DMS53 treated with DMSO at 0.1 percent for 48 hours (cell line): ENCODE data around the gene PPP1R11.

Experiments
- DNase-seq: peaks from one replicate; lab custom pipeline; 2025; ENCODE audit not compliant: unreplicated experiment; lab: John Stamatoyannopoulos, UW

The PPP1R11 gene

GRCh38 chr6:30061092-30061857 lies 5.7 kb upstream of the PPP1R11 start, which contains the start of gene POLR1H:
Gene POLR1H (plus strand): TSS chr6:30061265. CDS start chr6:30061525, 260 bp downstream.
- DNase-seq, result peak; percentile 91

DNA sequence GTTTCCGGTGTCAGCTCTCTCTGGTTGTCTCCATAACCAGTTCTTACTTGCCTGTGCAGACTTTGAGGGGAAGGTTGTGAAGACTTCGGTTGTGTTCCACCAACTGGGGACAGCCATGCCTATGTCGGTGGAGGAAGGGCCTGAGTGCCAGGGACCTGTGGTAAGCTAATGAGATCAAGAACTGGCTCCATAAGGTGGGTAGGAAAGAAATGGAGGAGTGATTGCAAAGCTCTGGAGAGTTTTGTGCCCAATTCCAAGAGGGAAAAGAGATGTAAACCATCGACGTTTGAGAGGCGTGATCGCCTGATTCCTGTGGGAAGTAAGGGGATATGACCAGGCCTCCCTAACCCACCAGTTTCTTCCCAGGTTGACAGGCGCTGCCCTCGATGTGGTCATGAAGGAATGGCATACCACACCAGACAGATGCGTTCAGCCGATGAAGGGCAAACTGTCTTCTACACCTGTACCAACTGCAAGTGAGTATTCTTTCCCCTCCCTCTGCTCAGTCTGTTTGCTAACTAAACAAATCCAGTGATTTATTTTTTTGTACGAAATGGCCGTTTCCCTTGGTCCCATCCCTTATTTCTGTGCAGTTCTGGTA lies 5.0 kb upstream of the PPP1R11 start:
- DNase-seq, result no peak

DNA sequence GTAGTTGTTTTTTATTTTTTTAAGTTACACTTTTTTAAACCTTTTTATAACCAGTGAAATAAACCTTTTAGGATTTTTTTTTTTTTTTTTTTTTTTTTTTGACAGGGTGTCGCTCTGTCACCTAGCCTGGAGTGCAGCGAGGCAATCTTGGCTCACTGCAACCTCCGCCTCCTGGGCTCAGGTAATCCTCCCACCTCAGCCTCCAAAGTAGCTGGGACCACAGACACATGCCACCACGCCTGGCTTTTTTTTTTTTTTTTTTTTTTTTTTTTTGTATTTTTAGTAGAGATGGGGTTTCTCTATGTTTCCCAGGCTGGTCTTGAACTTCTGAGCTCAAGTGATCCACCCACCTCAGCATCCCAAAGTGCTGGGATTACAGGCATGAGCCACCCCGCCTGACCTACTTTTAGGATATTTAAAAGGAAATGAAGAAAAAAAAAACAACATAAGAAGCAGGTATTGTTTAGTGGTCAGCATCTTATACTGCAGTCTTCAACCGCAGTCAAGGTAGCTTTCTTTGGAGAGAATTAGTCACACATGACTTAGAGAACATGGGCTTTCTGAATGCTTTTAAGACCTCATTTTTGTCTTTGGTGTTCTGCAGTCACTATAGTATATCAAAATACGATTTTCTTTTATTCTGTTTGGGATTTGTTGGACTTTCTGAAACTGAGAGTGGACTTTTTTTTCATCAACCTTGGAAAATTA lies 4.4 kb upstream of the PPP1R11 start:
- no peak for DNase-seq

- DNase-seq, result no peak
These were observed 3.7 kb upstream of the PPP1R11 start for GRCh38 chr6:30063315-30063714.

- no peak for DNase-seq
These were observed 916 bp upstream of the PPP1R11 start for GRCh38 chr6:30066082-30066481.

DNA sequence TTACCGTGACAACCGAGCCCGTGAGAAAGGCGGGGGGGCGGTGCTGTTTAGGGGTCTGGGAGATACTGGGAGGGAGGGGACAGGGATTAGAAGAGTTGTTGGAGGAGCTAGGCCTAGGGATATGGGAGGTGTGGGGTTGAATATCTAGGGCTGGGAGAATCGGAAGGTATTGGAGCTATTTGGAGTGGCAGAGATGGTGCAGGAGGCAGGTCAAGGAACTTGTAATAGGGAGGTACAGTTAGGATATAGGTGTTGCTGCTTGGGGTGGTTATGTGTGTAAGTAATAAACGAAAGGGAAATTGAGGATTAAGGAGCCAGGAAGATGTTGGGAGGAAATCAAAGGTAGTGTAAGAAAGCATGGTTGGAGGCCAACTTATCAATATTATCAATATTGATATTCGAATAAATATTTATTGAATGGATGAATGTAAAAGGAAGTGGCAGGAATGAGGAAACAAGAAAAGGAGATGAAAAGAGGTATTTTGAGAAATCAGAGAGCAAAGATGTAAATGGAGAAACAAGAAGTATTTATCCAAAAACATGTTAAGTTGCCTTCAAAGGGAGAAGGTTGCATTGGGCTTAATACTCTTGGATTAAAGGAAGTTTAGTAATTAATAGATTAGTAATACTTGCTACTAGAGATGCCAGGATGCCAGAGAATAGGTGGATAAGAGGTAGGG lies 602 bp downstream of the PPP1R11 start:
- DNase-seq, result no peak

DNA sequence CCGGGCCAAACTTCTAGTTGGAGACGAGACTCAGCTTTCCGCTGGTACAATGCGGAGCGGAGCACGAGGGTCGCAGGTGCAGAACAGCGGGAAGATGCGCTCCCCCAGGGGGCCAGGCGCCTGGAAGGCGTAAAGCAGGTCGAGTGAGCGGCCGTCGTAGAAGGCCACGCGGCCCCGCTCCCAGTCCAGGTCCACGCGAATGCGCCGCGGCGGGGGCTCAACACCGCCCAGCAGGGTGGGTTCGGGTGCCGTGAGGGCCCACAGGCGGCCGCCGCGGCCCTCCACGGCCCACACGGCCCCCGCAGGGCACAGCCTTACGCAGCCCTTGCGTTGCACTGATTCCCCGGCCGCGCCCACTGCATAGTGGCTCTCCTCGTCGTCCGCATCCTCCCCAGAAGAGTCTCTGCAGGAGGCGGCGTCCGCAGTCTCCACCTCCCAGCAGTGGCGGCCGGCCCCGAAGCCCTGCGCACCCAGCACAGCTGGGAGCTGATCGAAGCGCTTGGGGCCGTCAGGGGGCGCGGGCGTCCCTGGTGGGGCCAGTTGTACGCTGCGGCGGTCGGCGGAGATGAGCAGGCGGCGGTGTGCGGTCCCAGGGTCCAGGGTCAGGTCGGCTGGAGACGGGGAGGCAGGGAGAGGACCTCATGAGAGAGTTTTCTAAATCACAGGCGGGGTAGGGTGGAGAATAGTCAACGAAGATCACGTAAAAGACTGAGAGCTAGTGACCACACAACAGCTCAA lies 4.3 kb downstream of the PPP1R11 start:
- no peak for DNase-seq

- no peak for DNase-seq
These were observed 4.9 kb downstream of the PPP1R11 start for GRCh38 chr6:30071858-30072257.

GRCh38 chr6:30073489-30074235 lies 6.7 kb downstream of the PPP1R11 start:
- no peak for DNase-seq

DNA sequence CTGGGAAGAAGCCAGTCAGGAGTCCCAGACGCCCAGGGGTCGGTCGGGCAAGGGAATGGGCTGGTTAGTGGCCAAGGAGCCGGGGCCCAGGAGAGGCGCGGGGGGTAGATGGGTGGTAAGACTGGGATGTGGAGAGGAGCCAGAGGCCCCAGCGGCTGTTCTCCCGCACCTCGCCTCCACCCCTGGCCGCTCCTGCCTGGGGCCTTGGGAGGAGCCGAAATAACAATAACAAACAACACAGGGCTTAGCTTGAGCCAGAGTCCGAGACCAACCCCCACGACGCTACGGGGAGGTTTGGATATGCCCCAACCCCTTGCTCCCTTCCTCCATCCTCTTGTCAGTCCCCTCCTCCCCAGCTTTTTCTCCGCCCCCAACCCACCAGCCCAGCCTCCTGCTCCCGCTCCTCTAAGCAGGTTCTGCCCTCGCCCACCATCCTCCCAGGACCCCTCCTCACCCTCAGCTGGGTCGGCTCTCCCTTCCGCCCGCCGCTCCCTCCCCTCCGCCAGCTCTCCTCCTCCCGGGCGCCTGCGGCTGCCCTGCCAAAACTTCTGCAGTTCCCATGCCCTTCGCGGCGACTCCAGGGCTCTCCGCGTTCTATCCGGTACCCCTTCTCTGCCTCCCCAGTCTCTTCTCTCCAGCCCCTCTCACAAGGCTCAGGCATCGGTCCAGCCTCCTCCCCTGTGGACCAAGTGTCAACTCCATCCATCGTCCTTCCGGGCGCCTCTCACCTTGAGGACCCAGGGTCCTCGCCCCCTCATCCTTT lies 7.5 kb downstream of the PPP1R11 start:
- DNase-seq, result no peak

DNA sequence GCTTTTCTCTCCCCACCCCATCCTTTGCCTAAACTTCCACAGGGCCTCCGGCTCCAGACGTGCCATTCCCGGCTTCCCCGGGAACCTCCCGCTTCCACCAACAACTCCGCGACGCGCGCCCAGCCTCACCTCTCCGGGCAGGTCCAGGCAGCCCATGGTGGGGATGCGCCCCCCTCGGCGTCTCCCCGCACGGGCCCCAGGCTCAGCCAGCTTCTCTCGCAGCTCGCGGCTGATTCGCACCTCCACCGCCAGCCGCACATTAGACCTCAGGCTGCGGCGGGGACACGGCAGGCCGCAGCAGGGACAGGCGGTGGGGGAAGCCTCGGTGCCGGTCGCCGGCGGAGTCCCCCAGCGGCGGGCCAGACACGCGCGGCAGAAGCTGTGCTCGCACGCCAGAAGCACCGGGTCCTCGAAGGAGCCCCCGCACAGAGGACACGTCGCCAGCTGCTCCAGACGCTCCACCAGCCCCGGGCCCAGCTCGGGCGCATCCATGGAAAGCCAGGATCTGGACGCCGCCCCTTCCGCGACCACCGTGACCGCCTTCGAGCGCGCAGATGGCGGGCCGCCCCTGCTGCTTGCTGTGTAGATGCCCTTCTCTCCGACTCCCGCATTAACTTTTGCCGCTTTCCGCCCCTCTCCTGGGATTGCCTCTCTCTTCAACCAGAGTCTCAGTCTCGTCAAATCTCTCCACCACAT lies 8.2 kb downstream of the PPP1R11 start, which contains the start of gene RNF39:
TSS of gene RNF39 (minus strand) at position 676 of the 696 bp plus-strand sequence. CDS start at position 492, 184 bp downstream.
- DNase-seq, result no peak

DNA sequence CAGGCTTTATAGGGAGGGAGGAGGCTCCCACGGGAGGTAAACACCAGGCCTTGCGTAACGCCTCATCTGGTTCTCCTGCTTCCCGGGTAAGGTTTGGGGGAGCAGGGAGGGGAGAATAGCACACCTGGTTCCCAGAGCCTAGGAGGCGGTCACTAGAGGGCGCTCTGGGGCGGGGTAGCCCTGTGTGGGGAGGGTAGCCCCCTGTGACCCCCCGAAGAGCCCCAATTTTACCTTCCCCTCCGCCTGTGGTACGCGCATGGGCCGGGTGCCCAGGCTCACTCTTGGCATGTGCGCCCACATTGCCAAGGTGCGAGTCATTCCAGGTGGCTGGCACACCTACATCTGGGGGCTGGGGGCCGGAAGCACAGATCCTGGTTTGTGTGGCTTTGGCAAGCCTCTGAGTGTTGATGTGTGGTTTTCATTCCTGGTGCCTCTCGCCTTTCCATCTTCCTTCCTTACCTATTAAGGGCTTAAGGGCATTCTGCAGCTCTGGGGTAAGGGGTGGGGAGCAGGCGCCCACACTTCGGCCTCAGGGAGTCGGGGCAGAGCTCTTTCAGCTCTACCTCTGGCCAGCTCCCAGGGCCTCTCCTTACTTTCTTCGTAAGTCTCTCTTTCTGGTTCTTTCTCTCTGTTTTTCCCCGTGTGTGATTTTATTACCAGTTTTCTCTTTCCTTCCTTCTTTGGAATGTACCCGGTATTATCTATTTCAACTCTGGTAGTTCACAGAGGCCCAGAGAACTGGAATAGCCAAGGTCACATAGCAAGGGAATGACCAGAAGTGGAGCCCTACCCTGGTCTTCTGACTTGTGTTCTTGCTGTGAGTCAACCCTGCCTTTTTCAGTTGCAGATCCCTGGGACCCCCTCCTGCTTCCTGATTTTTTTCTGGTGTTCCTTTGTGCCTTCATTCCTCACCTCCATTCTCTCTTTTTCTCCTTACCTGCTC lies 9.1 kb downstream of the PPP1R11 start:
- DNase-seq, result no peak

GRCh38 chr6:30077218-30077617 lies 10.2 kb downstream of the PPP1R11 start:
- no peak for DNase-seq

- no peak for DNase-seq
These were observed 20.9 kb downstream of the PPP1R11 start for GRCh38 chr6:30087876-30088275.

- no peak for DNase-seq
These were observed 24.8 kb downstream of the PPP1R11 start for GRCh38 chr6:30091577-30092381.

- DNase-seq, result no peak
These were observed 26.0 kb downstream of the PPP1R11 start for GRCh38 chr6:30092852-30093543.
